ENCODE results near the gene AKAP9.
A peak's percentile ranks its signal among the peaks of the same experiment; 100 is the strongest.
"Not testable (repeated sequence)": the region's sequence is repeated elsewhere in the genome, so short reads cannot be mapped to it uniquely, and the experiment has no call there.

The AKAP9 gene

GRCh38 chr7:92072121-92072520 lies 131.5 kb downstream of the AKAP9 start:
- DNase-seq, result no peak

- DNase-seq, result no peak
Observed at GRCh38 chr7:92072708-92073107, 132.0 kb downstream of the AKAP9 start.

GRCh38 chr7:92075455-92076158 lies 134.9 kb downstream of the AKAP9 start:
- peak; percentile 7 for DNase-seq

- DNase-seq, result no peak
Observed at GRCh38 chr7:92076509-92076908, 135.8 kb downstream of the AKAP9 start.

GRCh38 chr7:92083922-92084321 lies 143.3 kb downstream of the AKAP9 start:
- not testable (repeated sequence) for DNase-seq

GRCh38 chr7:92088266-92088665 lies 147.6 kb downstream of the AKAP9 start:
- no peak for DNase-seq

GRCh38 chr7:92092210-92092609 lies 151.5 kb downstream of the AKAP9 start:
- no peak for DNase-seq

GRCh38 chr7:92095380-92095779 lies 154.7 kb downstream of the AKAP9 start:
- peak; percentile 47 for DNase-seq

- DNase-seq, result no peak
Observed at GRCh38 chr7:92100534-92100933, 159.9 kb downstream of the AKAP9 start.

- DNase-seq, result not testable (repeated sequence)
Observed at GRCh38 chr7:92102862-92103261, 162.2 kb downstream of the AKAP9 start.

- DNase-seq, result no peak
Observed at GRCh38 chr7:92108821-92109220, 168.2 kb downstream of the AKAP9 start.

GRCh38 chr7:92110857-92111256 lies 170.2 kb downstream of the AKAP9 start:
- no peak for DNase-seq

GRCh38 chr7:92115821-92116220 lies 175.2 kb downstream of the AKAP9 start:
- no peak for DNase-seq

- DNase-seq, result no peak
Observed at GRCh38 chr7:92116949-92117348, 176.3 kb downstream of the AKAP9 start.

- no peak for DNase-seq
Observed at GRCh38 chr7:92119213-92119759, 178.6 kb downstream of the AKAP9 start.

- DNase-seq, result no peak
Observed at GRCh38 chr7:92121681-92122080, 181.0 kb downstream of the AKAP9 start.

- peak; percentile 3 for DNase-seq
Observed at GRCh38 chr7:92131093-92131492, 190.4 kb downstream of the AKAP9 start.

GRCh38 chr7:92131764-92132330 lies 191.2 kb downstream of the AKAP9 start:
- peak; percentile 9 for DNase-seq

- DNase-seq, result peak; percentile 32
Observed at GRCh38 chr7:92133133-92133736, 192.6 kb downstream of the AKAP9 start.

- DNase-seq, result peak; percentile 58
Observed at GRCh38 chr7:92133737-92134270, 193.1 kb downstream of the AKAP9 start.

GRCh38 chr7:92134271-92135051 lies 193.8 kb downstream of the AKAP9 start, which contains the start of gene CYP51A1:
CYP51A1 (minus strand) TSS chr7:92134477; CDS start chr7:92134364, 113 bp downstream.
- peak; percentile 90 for DNase-seq

- peak; percentile 11 for DNase-seq
Observed at GRCh38 chr7:92135052-92135889, 194.6 kb downstream of the AKAP9 start.
